ENCODE data around the gene CADM1. TPM values are rescaled to one million over a fixed set of nuclear protein-coding genes. Genes with fewer than 3 reads are reported as not detected.

The CADM1 gene
- total and polyA plus RNA-seq, 2 experiments from 2014 or later = 16.5 to 18.0 TPM

- ATAC-seq (no peak), DNase-seq (ENCODE audit: low spot score) (no peak)
- Mint-ChIP-seq H3K36me3 (ENCODE audit: low read depth) (no peaks in the 10 kb centered on the region), H3K27me3 (ENCODE audit: insufficient read depth, low read depth, poor library complexity) (no peaks in the 10 kb centered on the region), H3K27ac (no peak overlapping the region), H3K9me3 (no peaks in the 10 kb centered on the region), H3K4me3 (no peak overlapping the region), H3K4me1 (no peaks in the 10 kb centered on the region)
- H3K79me2 ChIP-seq (replicated peaks; ENCODE audit: insufficient read depth) = no peaks in the 10 kb centered on the region
- no peaks in the 10 kb centered on the region for H4K20me1 ChIP-seq (replicated peaks; ENCODE audit: insufficient read depth)
- H3K27me3 ChIP-seq (ENCODE audit: insufficient read depth) = no peaks in the 10 kb centered on the region
- H3K4me2 ChIP-seq = no peak overlapping the region
- no peaks in the 10 kb centered on the region for H3K36me3 ChIP-seq (ENCODE audit: insufficient read depth)
- no peak for TF ChIP-seq STAT1 (IDR thresholded peaks at IDR 0.05; ENCODE audit: unreplicated experiment)
- no peak for TF ChIP-seq ZNF462 (CRISPR knock-in tag; IDR thresholded peaks at IDR 0.05)
- no peak for TF ChIP-seq EZH2phosphoT487 (IDR thresholded peaks at IDR 0.05; ENCODE audit: unreplicated experiment)
- no peak for TF ChIP-seq POLR2AphosphoS5 (IDR thresholded peaks at IDR 0.05; ENCODE audit: low read depth)
- no peak for TF ChIP-seq EZH2 (IDR thresholded peaks at IDR 0.05; ENCODE audit: low read depth, unreplicated experiment)
- TF ChIP-seq CREB1 (CRISPR knock-in tag; IDR thresholded peaks at IDR 0.05; ENCODE audit: low read depth) = no peak
- TF ChIP-seq JUNB (IDR thresholded peaks at IDR 0.05; ENCODE audit: unreplicated experiment) = no peak
- no peak for TF ChIP-seq ZNF331 (CRISPR knock-in tag; IDR thresholded peaks at IDR 0.05; ENCODE audit: low read depth)
- TF ChIP-seq ZNF114 (CRISPR knock-in tag; IDR thresholded peaks at IDR 0.05) = no peak
- TF ChIP-seq NANOG (IDR thresholded peaks at IDR 0.05; ENCODE audit: borderline replicate concordance) = no peak
- no peak for TF ChIP-seq REST (IDR thresholded peaks at IDR 0.05; ENCODE audit: unreplicated experiment)
- no peak for TF ChIP-seq CTCF (conservative IDR thresholded peaks at IDR 0.05; ENCODE audit: low read depth in 2 of 2)
- H3K9me2 ChIP-seq (ENCODE audit: insufficient read depth) = no peaks in the 10 kb centered on the region
- H3K4me3 ChIP-seq = no peak overlapping the region
- no peaks in the 10 kb centered on the region for H3K4me1 ChIP-seq (ENCODE audit: insufficient read depth)
- no peak overlapping the region for H2AFZ ChIP-seq
- no peaks in the 10 kb centered on the region for H3F3A ChIP-seq (replicated peaks; ENCODE audit: low read depth)
- no peak overlapping the region for H3K27ac ChIP-seq (ENCODE audit: low read depth)
Measured at GRCh38 chr11:115313224-115313838, 190.9 kb downstream of the CADM1 start.
